ENCODE measurements around the gene RILPL1. TPM values are rescaled to one million over a fixed set of nuclear protein-coding genes. Genes with fewer than 3 reads are reported as not detected.
"Not testable (repeated sequence)": the region's sequence is repeated elsewhere in the genome, so short reads cannot be mapped to it uniquely, and the experiment has no call there.

RILPL1 gene
- polyA plus RNA-seq, 4 donors: 1.1 to 5.5 (median 3.7) TPM

GRCh38 chr12:123540899-123541662, 7.6 kb upstream of the RILPL1 start:
- H3K4me3 ChIP-seq (ENCODE audit: low read depth in 1 of 3, low read length in 3 of 3): no peak overlapping the region
- no peaks in the 10 kb centered on the region for H3K9me3 ChIP-seq (ENCODE audit: control insufficient read depth in 2 of 2, insufficient read depth in 1 of 2, low read depth in 1 of 2, low read length in 1 of 2)
- H3K36me3 ChIP-seq (ENCODE audit: control insufficient read depth in 3 of 3, insufficient read depth in 2 of 3, low read depth in 1 of 3, low read length in 3 of 3): no peaks in the 10 kb centered on the region
- no peak overlapping the region for H3K27ac ChIP-seq (ENCODE audit: low read depth in 1 of 3, low read length in 2 of 3)
- H3K27me3 ChIP-seq (ENCODE audit: control insufficient read depth in 3 of 3, insufficient read depth in 3 of 3, low read length in 3 of 3): peaks cover 0 to 6% (median 0%) of the 10 kb centered on the region in 3 donors
- 83 to 86% (median 85%) methylated on average over 15 of the region's 15 CpGs for WGBS, 3 donors
- DNase-seq (no peak), FAIRE-seq (no peak)
- no peaks in the 10 kb centered on the region for H3K4me1 ChIP-seq (ENCODE audit: control insufficient read depth in 3 of 3, insufficient read depth in 2 of 3, low read depth in 1 of 3, low read length in 2 of 3)

GRCh38 chr12:123535952-123536351, 2.4 kb upstream of the RILPL1 start:
- not testable (repeated sequence) for H3K9me3 ChIP-seq (ENCODE audit: control insufficient read depth in 2 of 2, insufficient read depth in 1 of 2, low read depth in 1 of 2, low read length in 1 of 2); H3K4me1 ChIP-seq (ENCODE audit: control insufficient read depth in 3 of 3, insufficient read depth in 2 of 3, low read depth in 1 of 3, low read length in 2 of 3); DNase-seq; H3K27me3 ChIP-seq (ENCODE audit: control insufficient read depth in 3 of 3, insufficient read depth in 3 of 3, low read length in 3 of 3); H3K4me3 ChIP-seq (ENCODE audit: low read depth in 1 of 3, low read length in 3 of 3); H3K27ac ChIP-seq (ENCODE audit: low read depth in 1 of 3, low read length in 2 of 3); H3K36me3 ChIP-seq (ENCODE audit: control insufficient read depth in 3 of 3, insufficient read depth in 2 of 3, low read depth in 1 of 3, low read length in 3 of 3); FAIRE-seq
- 73 to 80% (median 76%) methylated on average over 10 to 11 of the region's 11 CpGs for WGBS, 3 donors

- H3K4me3 ChIP-seq (ENCODE audit: low read depth in 1 of 3, low read length in 3 of 3): peak overlapping the region; percentile 64 to 87 (median 70)
- peak overlapping the region in 2 of 3 donors; percentile 33 to 82 for H3K27ac ChIP-seq (ENCODE audit: low read depth in 1 of 3, low read length in 2 of 3)
- peaks cover 0 to 7% (median 0%) of the 10 kb centered on the region in 3 donors for H3K4me1 ChIP-seq (ENCODE audit: control insufficient read depth in 3 of 3, insufficient read depth in 2 of 3, low read depth in 1 of 3, low read length in 2 of 3)
- WGBS, 3 donors: 3 to 8% (median 5%) methylated on average over 72 to 79 of the region's 79 CpGs
- DNase-seq (peak in 1 of 2 donors; percentile 68), FAIRE-seq (no peak)
- peaks cover 0 to 14% (median 0%) of the 10 kb centered on the region in 3 donors for H3K36me3 ChIP-seq (ENCODE audit: control insufficient read depth in 3 of 3, insufficient read depth in 2 of 3, low read depth in 1 of 3, low read length in 3 of 3)
- no peaks in the 10 kb centered on the region for H3K9me3 ChIP-seq (ENCODE audit: control insufficient read depth in 2 of 2, insufficient read depth in 1 of 2, low read depth in 1 of 2, low read length in 1 of 2)
- H3K27me3 ChIP-seq (ENCODE audit: control insufficient read depth in 3 of 3, insufficient read depth in 3 of 3, low read length in 3 of 3): peaks cover 0 to 2% (median 0%) of the 10 kb centered on the region in 3 donors
Measured at GRCh38 chr12:123532808-123533649, 490 bp downstream of the RILPL1 start.

- Histone ChIP-seq H3K4me3 (ENCODE audit: low read depth in 1 of 3, low read length in 3 of 3) (no peak overlapping the region), H3K27ac (ENCODE audit: low read depth in 1 of 3, low read length in 2 of 3) (no peak overlapping the region), H3K27me3 (ENCODE audit: control insufficient read depth in 3 of 3, insufficient read depth in 3 of 3, low read length in 3 of 3) (peaks cover 0 to 2% (median 0%) of the 10 kb centered on the region in 3 donors), H3K4me1 (ENCODE audit: control insufficient read depth in 3 of 3, insufficient read depth in 2 of 3, low read depth in 1 of 3, low read length in 2 of 3) (peaks cover 0 to 7% (median 0%) of the 10 kb centered on the region in 3 donors), H3K36me3 (ENCODE audit: control insufficient read depth in 3 of 3, insufficient read depth in 2 of 3, low read depth in 1 of 3, low read length in 3 of 3) (peaks cover 0 to 19% (median 0%) of the 10 kb centered on the region in 3 donors), H3K9me3 (ENCODE audit: control insufficient read depth in 2 of 2, insufficient read depth in 1 of 2, low read depth in 1 of 2, low read length in 1 of 2) (no peaks in the 10 kb centered on the region)
- no peak for FAIRE-seq
- no peak for DNase-seq
- 19 to 30% (median 21%) methylated on average over 1 of the region's 1 CpG for WGBS, 3 donors
Measured at GRCh38 chr12:123532019-123532418, 1.5 kb downstream of the RILPL1 start.

GRCh38 chr12:123531091-123531490, 2.4 kb downstream of the RILPL1 start:
- WGBS, 3 donors: 74 to 81% (median 81%) methylated on average over 7 of the region's 7 CpGs
- DNase-seq: no peak
- Histone ChIP-seq H3K27ac (ENCODE audit: low read depth in 1 of 3, low read length in 2 of 3) (no peak overlapping the region), H3K27me3 (ENCODE audit: control insufficient read depth in 3 of 3, insufficient read depth in 3 of 3, low read length in 3 of 3) (no peaks in the 10 kb centered on the region), H3K4me1 (ENCODE audit: control insufficient read depth in 3 of 3, insufficient read depth in 2 of 3, low read depth in 1 of 3, low read length in 2 of 3) (peaks cover 0 to 7% (median 0%) of the 10 kb centered on the region in 3 donors), H3K4me3 (ENCODE audit: low read depth in 1 of 3, low read length in 3 of 3) (no peak overlapping the region), H3K9me3 (ENCODE audit: control insufficient read depth in 2 of 2, insufficient read depth in 1 of 2, low read depth in 1 of 2, low read length in 1 of 2) (no peaks in the 10 kb centered on the region), H3K36me3 (ENCODE audit: control insufficient read depth in 3 of 3, insufficient read depth in 2 of 3, low read depth in 1 of 3, low read length in 3 of 3) (peaks cover 0 to 22% (median 0%) of the 10 kb centered on the region in 3 donors)
- no peak for FAIRE-seq

DNA sequence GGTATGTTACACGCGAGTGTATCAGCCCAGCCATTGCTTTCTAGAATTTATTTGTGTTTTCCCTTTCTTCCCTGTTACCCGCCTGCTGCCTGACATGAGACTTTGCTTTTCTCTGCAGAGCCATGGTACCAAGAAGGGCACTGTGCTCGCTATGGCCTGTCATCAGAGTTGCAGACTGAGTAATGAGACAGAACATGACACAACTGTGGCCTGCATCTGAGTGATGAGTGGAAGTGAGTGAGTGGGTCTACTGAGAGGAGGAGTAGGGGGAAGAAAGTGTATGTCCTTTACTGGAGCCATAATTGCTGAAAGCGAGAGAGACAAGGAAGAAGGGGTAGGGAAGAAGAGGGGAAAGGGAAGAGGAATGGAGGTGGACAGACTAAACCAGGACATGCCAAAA, 2.9 kb downstream of the RILPL1 start:
- Histone ChIP-seq H3K27ac (ENCODE audit: low read depth in 1 of 3, low read length in 2 of 3) (no peak overlapping the region), H3K4me1 (ENCODE audit: control insufficient read depth in 3 of 3, insufficient read depth in 2 of 3, low read depth in 1 of 3, low read length in 2 of 3) (peaks cover 0 to 7% (median 0%) of the 10 kb centered on the region in 3 donors), H3K4me3 (ENCODE audit: low read depth in 1 of 3, low read length in 3 of 3) (no peak overlapping the region), H3K27me3 (ENCODE audit: control insufficient read depth in 3 of 3, insufficient read depth in 3 of 3, low read length in 3 of 3) (no peaks in the 10 kb centered on the region), H3K36me3 (ENCODE audit: control insufficient read depth in 3 of 3, insufficient read depth in 2 of 3, low read depth in 1 of 3, low read length in 3 of 3) (peaks cover 0 to 22% (median 0%) of the 10 kb centered on the region in 3 donors), H3K9me3 (ENCODE audit: control insufficient read depth in 2 of 2, insufficient read depth in 1 of 2, low read depth in 1 of 2, low read length in 1 of 2) (no peaks in the 10 kb centered on the region)
- 88 to 90% (median 89%) methylated on average over 5 of the region's 5 CpGs for WGBS, 3 donors
- DNase-seq (no peak), FAIRE-seq (no peak)

DNA sequence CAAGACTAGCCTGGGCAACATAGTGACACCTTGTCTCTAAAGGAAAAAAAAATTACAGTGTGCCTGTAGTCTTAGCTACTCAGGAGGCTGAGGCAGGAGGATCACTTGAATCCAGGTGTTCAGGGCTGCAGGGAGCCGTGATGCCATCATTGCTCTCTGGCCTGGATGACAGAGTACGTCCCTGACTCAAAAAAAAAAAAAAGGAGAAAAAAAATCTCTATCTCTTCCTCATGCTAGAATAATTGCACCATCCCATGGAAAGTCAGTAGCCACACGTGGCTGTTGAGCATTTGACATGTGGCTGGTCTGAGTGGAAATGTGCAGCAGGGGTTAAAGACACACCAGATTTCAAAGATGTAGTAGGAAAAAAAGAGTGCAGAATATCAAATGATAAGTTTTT, 3.8 kb downstream of the RILPL1 start:
- Histone ChIP-seq H3K4me3 (ENCODE audit: low read depth in 1 of 3, low read length in 3 of 3) (no peak overlapping the region), H3K9me3 (ENCODE audit: control insufficient read depth in 2 of 2, insufficient read depth in 1 of 2, low read depth in 1 of 2, low read length in 1 of 2) (no peaks in the 10 kb centered on the region), H3K27me3 (ENCODE audit: control insufficient read depth in 3 of 3, insufficient read depth in 3 of 3, low read length in 3 of 3) (no peaks in the 10 kb centered on the region), H3K4me1 (ENCODE audit: control insufficient read depth in 3 of 3, insufficient read depth in 2 of 3, low read depth in 1 of 3, low read length in 2 of 3) (peaks cover 0 to 7% (median 0%) of the 10 kb centered on the region in 3 donors), H3K27ac (ENCODE audit: low read depth in 1 of 3, low read length in 2 of 3) (no peak overlapping the region), H3K36me3 (ENCODE audit: control insufficient read depth in 3 of 3, insufficient read depth in 2 of 3, low read depth in 1 of 3, low read length in 3 of 3) (peaks cover 0 to 22% (median 0%) of the 10 kb centered on the region in 3 donors)
- WGBS, 3 donors: 54 to 68% (median 54%) methylated on average over 3 of the region's 3 CpGs
- DNase-seq (no peak), FAIRE-seq (no peak)

GRCh38 chr12:123528858-123529257, 4.7 kb downstream of the RILPL1 start:
- FAIRE-seq (no peak), DNase-seq (no peak)
- Histone ChIP-seq H3K36me3 (ENCODE audit: control insufficient read depth in 3 of 3, insufficient read depth in 2 of 3, low read depth in 1 of 3, low read length in 3 of 3) (peaks cover 0 to 24% (median 0%) of the 10 kb centered on the region in 3 donors), H3K4me1 (ENCODE audit: control insufficient read depth in 3 of 3, insufficient read depth in 2 of 3, low read depth in 1 of 3, low read length in 2 of 3) (peaks cover 0 to 7% (median 0%) of the 10 kb centered on the region in 3 donors), H3K27ac (ENCODE audit: low read depth in 1 of 3, low read length in 2 of 3) (no peak overlapping the region), H3K4me3 (ENCODE audit: low read depth in 1 of 3, low read length in 3 of 3) (no peak overlapping the region), H3K9me3 (ENCODE audit: control insufficient read depth in 2 of 2, insufficient read depth in 1 of 2, low read depth in 1 of 2, low read length in 1 of 2) (no peaks in the 10 kb centered on the region), H3K27me3 (ENCODE audit: control insufficient read depth in 3 of 3, insufficient read depth in 3 of 3, low read length in 3 of 3) (no peaks in the 10 kb centered on the region)
- WGBS, 3 donors: 81 to 88% (median 87%) methylated on average over 5 of the region's 5 CpGs
